ENCODE data around the gene PALB2. TPM values are rescaled to one million over a fixed set of nuclear protein-coding genes. Genes with fewer than 3 reads are reported as not detected.
"Not testable (repeated sequence)": the region's sequence is repeated elsewhere in the genome, so short reads cannot be mapped to it uniquely, and the experiment has no call there.

Gene PALB2
- total RNA-seq, 2 experiments from 2014 or later: 20.2 to 21.3 TPM

DNA sequence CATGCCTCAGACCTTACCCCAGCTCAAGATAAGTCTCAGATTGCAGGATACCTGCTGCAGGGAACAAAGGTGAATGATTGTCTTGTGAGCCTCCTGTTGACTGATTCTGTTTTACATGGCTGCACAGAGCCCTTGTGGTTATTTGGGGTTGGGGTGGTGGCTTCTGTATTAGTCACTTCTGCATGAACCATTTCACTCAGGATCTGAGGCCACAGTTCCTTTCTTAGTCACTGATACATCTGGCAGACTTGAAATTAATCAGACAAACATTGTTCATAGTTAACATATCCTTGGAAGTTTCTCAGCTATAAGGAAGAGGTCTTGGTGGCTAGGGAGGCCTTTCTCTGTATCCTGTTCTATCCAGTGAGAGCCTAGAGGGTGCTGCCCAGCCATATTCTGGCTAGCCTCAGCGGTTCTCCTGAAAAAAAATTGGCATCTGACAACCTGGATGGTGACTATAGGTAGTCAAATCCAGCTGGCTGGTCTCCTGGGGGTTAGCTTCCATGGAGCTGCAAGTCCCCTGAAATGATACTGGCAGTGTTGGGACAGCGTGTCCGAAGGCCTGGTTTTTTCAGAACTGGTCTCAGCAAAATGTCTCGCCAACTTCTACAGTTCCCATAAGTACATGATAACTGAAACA is 29.1 kb upstream of the PALB2 start:
- peak overlapping the region; percentile 71 for H3K27ac Mint-ChIP-seq
- no peak for DNase-seq
- ATAC-seq (ENCODE audit: low read depth): peak; percentile 95
- peaks cover 26% of the 10 kb centered on the region for H3K4me1 Mint-ChIP-seq
- no peaks in the 10 kb centered on the region for H3K27me3 Mint-ChIP-seq
- H3K9me3 Mint-ChIP-seq: no peaks in the 10 kb centered on the region
- no peak overlapping the region for H3K4me3 Mint-ChIP-seq
- POLR2A ChIA-PET: interaction anchor here (1.2 to 1.6 kb wide), 2 partner anchors 9 to 14 kb away, joined by 3 to 10 read pairs; partner anchors contain the start of gene PLK1
- peaks cover 41% of the 10 kb centered on the region for H3K36me3 Mint-ChIP-seq

DNA sequence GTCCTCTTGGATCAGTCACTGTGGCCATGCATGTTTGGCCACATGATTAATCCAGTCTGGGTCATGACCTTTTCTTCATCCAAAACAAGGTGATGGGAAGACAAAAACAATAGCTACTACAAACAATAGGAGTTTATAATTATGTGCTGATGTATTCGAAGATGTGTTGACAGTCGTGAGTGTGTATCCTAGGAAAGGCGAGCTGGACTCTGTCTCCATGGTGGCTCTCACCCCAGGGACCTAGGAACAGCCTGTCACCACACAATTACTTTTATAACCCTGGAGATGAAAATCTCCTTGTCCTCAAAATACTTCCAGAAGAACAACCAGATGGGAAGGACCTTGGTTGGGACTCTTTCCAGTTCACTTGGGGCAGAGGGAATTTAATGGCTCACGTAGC is 27.8 kb upstream of the PALB2 start:
- H3K27me3 Mint-ChIP-seq: no peaks in the 10 kb centered on the region
- H3K4me3 Mint-ChIP-seq: no peak overlapping the region
- H3K4me1 Mint-ChIP-seq: peaks cover 26% of the 10 kb centered on the region
- H3K9me3 Mint-ChIP-seq: no peaks in the 10 kb centered on the region
- DNase-seq (no peak), ATAC-seq (ENCODE audit: low read depth) (no peak)
- no peak overlapping the region for H3K27ac Mint-ChIP-seq
- H3K36me3 Mint-ChIP-seq: peaks cover 45% of the 10 kb centered on the region
- POLR2A ChIA-PET: no interaction called here

DNA sequence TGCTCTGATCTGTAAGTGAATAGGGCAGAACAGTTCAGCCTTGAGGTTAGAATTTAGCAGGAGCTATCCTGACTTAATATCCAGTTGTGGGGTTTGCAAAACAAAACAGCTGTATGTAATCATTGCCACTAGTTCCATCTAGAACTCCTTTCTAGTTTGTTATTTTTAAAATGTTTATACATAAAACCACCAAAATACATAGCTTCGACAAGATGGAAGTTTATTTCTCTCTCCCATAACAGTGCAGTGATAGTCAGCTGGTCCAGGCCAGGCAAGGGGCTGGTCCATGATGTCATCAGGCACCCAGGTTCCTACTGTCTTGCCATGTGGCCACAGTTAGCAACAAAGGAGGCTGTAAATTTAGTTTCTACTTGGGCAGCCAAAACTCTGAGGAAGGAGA is 27.1 kb upstream of the PALB2 start:
- no peak overlapping the region for H3K4me3 Mint-ChIP-seq
- DNase-seq: no peak
- no peak for ATAC-seq (ENCODE audit: low read depth)
- peaks cover 26% of the 10 kb centered on the region for H3K4me1 Mint-ChIP-seq
- POLR2A ChIA-PET: no interaction called here
- no peaks in the 10 kb centered on the region for H3K27me3 Mint-ChIP-seq
- no peaks in the 10 kb centered on the region for H3K9me3 Mint-ChIP-seq
- H3K27ac Mint-ChIP-seq: peak overlapping the region; percentile 43
- peaks cover 46% of the 10 kb centered on the region for H3K36me3 Mint-ChIP-seq

DNA sequence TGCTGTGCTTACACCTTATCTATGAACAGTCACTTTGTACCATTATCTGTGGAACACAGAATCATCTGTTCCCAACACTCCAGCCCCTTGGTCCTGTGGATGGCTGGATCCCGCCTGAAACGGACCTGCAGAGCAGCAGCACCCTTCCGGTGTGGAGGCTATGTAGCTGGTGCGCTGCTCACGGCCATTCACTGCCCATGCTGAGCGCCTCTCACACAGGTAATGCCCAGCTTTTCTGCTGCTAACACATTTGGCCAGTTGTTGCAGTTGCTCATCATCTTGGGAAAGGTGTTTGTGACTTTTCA is 26.2 kb upstream of the PALB2 start:
- POLR2A ChIA-PET: no interaction called here
- H3K27ac Mint-ChIP-seq: no peak overlapping the region
- ATAC-seq (ENCODE audit: low read depth): no peak
- H3K36me3 Mint-ChIP-seq: peaks cover 50% of the 10 kb centered on the region
- H3K4me1 Mint-ChIP-seq: peaks cover 26% of the 10 kb centered on the region
- H3K4me3 Mint-ChIP-seq: no peak overlapping the region
- H3K9me3 Mint-ChIP-seq: no peaks in the 10 kb centered on the region
- DNase-seq: no peak
- no peaks in the 10 kb centered on the region for H3K27me3 Mint-ChIP-seq

DNA sequence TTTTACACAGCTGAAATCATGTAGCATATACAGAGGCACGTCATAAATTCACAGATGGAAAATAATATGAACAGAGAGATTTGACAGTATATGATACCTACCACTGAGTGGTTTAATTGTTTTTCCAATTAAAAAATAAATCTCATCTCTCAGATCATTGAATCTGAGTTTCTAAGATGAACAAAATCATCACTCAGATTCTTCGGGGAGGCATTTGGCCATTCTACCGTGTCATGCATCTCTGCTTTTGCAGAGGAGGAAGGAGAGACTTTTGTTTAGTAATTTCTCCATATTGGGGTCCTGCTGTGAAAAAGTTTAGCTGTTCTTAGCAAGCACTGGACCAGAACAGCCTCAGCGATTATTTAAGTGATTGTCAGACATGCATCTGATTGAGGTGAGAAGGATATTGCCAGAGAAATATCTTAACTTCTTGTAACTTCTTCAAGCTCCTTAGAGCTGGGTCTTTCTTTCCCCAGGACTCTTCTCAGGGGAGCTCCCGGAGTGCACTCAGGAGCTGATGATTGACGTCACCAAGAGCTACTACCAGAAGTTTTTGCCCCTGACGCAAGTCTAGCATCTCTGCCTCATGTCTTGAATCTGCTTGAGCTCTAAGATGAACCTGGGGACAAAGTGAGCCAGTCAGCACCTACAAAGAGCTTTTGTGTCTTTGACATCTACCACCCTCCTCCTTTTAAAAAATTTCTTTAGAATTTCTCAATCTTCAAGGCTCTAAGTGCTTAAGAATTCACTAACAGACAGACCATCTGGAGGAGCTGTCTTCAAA is 25.7 kb upstream of the PALB2 start:
- DNase-seq: no peak
- H3K36me3 Mint-ChIP-seq: peaks cover 50% of the 10 kb centered on the region
- ATAC-seq (ENCODE audit: low read depth): no peak
- no peaks in the 10 kb centered on the region for H3K27me3 Mint-ChIP-seq
- no peaks in the 10 kb centered on the region for H3K9me3 Mint-ChIP-seq
- H3K4me3 Mint-ChIP-seq: no peak overlapping the region
- H3K27ac Mint-ChIP-seq: no peak overlapping the region
- POLR2A ChIA-PET: no interaction called here
- H3K4me1 Mint-ChIP-seq: peaks cover 26% of the 10 kb centered on the region

DNA sequence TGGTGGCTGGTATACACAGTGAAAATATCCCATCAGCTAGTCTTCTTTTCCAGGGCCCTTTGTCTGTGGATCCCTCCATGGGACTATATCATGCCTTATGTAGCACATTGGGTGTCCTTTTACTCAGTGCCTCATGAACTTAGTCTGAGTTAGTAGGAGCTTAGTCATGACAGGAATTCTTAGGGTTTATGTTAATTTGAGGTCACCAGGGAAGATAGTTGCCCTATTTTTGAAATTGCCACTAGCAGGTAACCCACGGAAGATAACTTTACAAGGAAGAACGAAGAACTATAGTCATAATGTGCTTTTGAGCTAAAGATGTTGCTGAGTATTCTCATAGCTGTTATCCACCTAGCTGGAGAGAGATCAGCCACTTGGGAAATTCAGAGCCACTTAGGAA is 22.8 kb upstream of the PALB2 start:
- no peak for ATAC-seq (ENCODE audit: low read depth)
- no peak overlapping the region for H3K27ac Mint-ChIP-seq
- H3K9me3 Mint-ChIP-seq: no peaks in the 10 kb centered on the region
- H3K27me3 Mint-ChIP-seq: no peaks in the 10 kb centered on the region
- POLR2A ChIA-PET: no interaction called here
- peaks cover 53% of the 10 kb centered on the region for H3K36me3 Mint-ChIP-seq
- no peak overlapping the region for H3K4me3 Mint-ChIP-seq
- H3K4me1 Mint-ChIP-seq: peaks cover 6% of the 10 kb centered on the region
- no peak for DNase-seq

DNA sequence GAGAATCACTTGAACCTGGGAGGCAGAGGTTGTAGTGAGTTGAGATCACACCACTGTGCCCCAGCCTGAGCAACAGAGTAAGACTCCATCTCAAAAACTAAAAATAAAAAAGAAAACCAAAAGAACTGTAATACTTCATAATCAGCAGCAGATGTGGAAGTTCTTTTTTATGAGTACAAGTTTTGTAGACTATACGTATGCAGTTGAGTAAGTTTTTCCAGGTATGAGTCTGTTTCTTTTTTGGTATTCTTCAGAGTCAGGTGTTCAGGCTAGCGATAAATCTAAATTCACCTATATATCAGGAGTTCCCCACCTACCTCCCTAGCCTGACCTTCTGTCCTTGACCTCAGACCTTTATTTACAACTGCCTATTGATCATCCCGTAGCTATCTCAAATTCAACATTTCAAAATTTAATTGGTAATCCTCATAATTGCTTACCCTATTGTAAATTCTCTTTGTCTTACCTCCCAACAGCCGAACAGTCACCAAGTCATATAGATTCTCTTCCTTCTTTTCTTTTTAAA is 10.9 kb upstream of the PALB2 start:
- Mint-ChIP-seq H3K4me3 (no peak overlapping the region), H3K9me3 (no peaks in the 10 kb centered on the region), H3K4me1 (peaks cover 17% of the 10 kb centered on the region), H3K27ac (no peak overlapping the region), H3K36me3 (peaks cover 50% of the 10 kb centered on the region), H3K27me3 (no peaks in the 10 kb centered on the region)
- POLR2A ChIA-PET: no interaction called here
- DNase-seq (no peak), ATAC-seq (ENCODE audit: low read depth) (no peak)

DNA sequence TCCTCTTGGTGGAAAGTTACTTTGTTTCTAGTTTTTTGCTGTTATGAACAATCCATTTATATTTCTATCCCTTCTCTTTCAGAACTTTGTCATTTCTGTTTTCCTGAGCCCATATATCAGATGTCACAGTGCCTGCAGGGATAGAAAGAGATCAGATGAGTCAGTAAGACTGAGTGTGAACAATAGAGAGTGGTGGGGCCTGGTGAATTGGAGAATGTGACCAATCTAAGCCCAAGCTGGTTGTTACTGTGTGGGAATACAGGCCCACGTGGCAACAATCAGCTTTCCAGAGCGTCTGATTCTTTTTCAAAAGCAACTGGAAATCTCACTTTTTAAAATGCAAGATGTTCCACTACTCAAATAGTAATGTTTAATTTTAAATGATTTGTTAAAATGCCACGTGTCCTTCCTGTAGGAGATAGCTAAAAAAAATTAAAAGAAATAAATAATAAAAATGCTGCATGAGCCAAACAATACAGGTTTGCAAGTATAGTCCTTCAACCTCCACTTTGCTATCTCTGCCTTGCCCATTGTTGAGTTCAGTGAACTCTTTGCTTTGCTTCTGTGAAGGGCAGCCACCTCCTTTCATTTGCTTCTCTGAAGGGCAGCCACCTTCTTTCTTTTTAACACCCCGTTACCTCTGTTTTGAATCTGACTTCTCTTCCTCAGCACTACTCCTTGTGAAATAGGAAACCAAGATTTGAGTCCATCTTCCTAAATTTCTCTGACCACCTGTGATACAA is 9.7 kb upstream of the PALB2 start:
- ATAC-seq (ENCODE audit: low read depth) (no peak), DNase-seq (no peak)
- peaks cover 60% of the 10 kb centered on the region for H3K36me3 Mint-ChIP-seq
- no peaks in the 10 kb centered on the region for H3K27me3 Mint-ChIP-seq
- POLR2A ChIA-PET: no interaction called here
- peaks cover 22% of the 10 kb centered on the region for H3K4me1 Mint-ChIP-seq
- H3K4me3 Mint-ChIP-seq: no peak overlapping the region
- no peak overlapping the region for H3K27ac Mint-ChIP-seq
- no peaks in the 10 kb centered on the region for H3K9me3 Mint-ChIP-seq

DNA sequence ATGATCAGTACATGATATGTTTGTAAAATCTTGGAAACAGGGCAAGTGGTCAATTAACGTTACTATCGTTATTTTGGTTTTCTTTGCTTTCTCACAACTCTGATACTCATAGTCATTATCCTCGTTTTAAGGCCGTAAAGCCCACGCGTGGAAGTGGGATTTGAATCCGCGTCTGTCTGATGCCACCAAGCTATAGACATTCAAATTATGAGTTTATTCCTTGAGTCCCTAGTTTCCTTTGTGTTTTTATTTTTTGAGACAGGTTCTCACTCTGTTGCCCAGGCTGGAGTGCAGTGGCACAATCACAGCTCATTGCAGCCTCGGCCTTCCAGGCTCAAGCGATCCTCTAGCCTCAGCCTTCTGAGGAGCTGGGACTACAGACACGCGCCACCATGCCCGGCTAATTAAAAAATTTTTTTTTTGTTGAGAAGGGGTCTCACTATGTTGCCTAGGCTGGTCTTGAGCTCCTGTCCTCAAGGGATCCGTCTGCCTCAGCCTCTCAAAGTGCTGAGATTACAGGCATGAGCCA is 1.2 kb upstream of the PALB2 start:
- Mint-ChIP-seq H3K36me3 (peaks cover 28% of the 10 kb centered on the region), H3K4me1 (peaks cover 21% of the 10 kb centered on the region), H3K9me3 (no peaks in the 10 kb centered on the region), H3K27me3 (no peaks in the 10 kb centered on the region), H3K4me3 (peak overlapping the region; percentile 99), H3K27ac (peak overlapping the region; percentile 98)
- ATAC-seq (ENCODE audit: low read depth) (no peak), DNase-seq (no peak)
- POLR2A ChIA-PET: interaction anchor here (0.6 to 2.3 kb wide), 4 partner anchors 21 to 184 kb away, joined by 3 to 21 read pairs (median 4); partner anchors contain the start of gene PLK1

DNA sequence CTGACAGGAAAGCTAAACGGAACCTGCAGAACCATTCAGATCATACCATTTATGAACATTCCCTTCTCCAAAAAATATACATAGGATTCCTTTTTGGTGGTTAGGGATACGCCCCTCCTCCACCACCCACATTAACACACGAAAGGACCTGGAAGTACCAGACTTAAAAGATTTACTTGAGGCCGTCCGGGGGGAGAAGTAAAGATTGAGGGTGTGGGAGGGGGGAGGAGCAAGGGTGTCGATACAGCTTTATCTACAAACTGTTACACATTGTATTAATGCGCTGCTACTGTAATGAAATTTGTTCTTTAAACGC is 537 bp downstream of the PALB2 start:
- ATAC-seq (ENCODE audit: low read depth): no peak
- no peaks in the 10 kb centered on the region for H3K9me3 Mint-ChIP-seq
- DNase-seq: no peak
- peaks cover 16% of the 10 kb centered on the region for H3K4me1 Mint-ChIP-seq
- POLR2A ChIA-PET: interaction anchor here (1.0 to 1.2 kb wide), 3 partner anchors 44 to 50 kb away, joined by 3 to 4 read pairs (median 4); partner anchors contain the start of gene NDUFAB1
- H3K27ac Mint-ChIP-seq: peak overlapping the region; percentile 98
- H3K27me3 Mint-ChIP-seq: no peaks in the 10 kb centered on the region
- H3K36me3 Mint-ChIP-seq: peaks cover 19% of the 10 kb centered on the region
- H3K4me3 Mint-ChIP-seq: peak overlapping the region; percentile 99

DNA sequence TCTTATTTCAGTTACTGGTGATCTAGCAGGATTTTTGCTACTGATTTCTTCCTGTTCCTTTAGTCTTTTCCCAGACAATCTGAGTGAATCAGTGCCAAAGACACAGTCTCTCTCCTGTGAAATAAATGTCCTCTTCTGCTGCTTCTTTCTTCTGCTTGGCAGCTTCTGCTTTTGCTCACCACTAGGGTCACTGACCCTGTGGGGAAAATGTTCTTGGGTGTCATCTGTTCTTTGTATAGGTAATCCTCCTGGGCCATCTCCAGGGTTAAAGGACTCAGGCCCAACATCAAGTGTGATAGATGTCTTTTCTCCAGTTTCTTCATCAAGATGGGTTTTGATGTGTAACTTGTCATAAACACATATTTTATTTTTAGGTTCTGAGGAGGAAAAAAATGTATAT is 5.2 kb downstream of the PALB2 start:
- Mint-ChIP-seq H3K9me3 (no peaks in the 10 kb centered on the region), H3K4me1 (peaks cover 20% of the 10 kb centered on the region), H3K4me3 (no peak overlapping the region), H3K27me3 (no peaks in the 10 kb centered on the region), H3K36me3 (peaks cover 16% of the 10 kb centered on the region), H3K27ac (no peak overlapping the region)
- ATAC-seq (ENCODE audit: low read depth): no peak
- no peak for DNase-seq
- POLR2A ChIA-PET: no interaction called here

DNA sequence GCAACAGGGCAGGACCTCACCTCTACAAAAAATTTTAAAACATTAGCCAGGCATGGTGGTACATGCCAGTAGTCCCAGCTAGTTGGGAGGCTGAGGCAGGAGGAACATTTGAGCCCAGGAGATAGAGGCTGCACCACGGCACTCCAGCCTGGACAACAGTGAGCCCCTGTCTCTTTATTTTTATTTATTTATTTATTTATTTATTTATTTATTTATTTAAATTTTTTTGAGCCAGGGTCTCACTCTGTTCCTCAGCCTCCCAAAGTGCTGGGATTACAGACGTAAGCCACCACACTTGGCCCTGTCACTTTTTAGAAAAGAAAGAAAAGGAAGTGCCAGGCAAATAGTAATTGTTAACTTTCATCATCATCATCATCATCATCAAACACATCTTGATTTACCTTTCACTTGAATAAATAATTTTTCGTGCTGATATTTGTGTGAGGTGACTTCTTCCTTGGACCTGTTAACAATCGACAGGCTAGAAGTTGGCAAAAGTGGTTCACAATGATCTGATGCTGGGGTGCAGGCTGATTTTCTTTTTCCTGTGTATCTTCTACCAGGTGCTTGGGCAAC is 6.6 kb downstream of the PALB2 start:
- ATAC-seq (ENCODE audit: low read depth) (no peak), DNase-seq (no peak)
- Mint-ChIP-seq H3K9me3 (no peaks in the 10 kb centered on the region), H3K27ac (no peak overlapping the region), H3K4me3 (no peak overlapping the region), H3K27me3 (no peaks in the 10 kb centered on the region), H3K36me3 (peaks cover 18% of the 10 kb centered on the region), H3K4me1 (peaks cover 11% of the 10 kb centered on the region)
- POLR2A ChIA-PET: no interaction called here

DNA sequence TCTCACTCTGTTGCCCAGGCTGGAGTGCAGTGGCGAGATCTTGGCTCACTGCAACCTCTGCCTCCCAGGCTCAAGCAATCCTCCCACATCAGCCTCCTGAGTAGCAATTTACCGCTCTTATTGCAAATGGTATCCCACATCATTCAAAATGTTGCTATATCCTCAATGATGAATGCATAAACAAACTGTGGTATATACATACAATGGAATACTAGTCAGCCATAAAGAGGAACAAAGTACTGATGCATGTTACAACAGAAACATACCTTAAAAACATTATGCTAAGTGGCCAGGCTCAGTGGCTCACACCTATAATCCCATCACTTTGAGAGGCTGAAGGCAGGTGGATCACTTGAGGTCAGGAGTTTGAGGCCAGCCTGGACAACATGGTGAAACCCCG is 9.2 kb downstream of the PALB2 start:
- H3K9me3 Mint-ChIP-seq; POLR2A ChIA-PET; H3K27ac Mint-ChIP-seq; ATAC-seq (ENCODE audit: low read depth); H3K27me3 Mint-ChIP-seq; DNase-seq; H3K4me3 Mint-ChIP-seq; H3K4me1 Mint-ChIP-seq: not testable (repeated sequence)
- peaks cover 21% of the 10 kb centered on the region for H3K36me3 Mint-ChIP-seq
